Measurements from ENCODE around the gene DHRS11.

DHRS11 gene

GRCh38 chr17:36612323-36612722 lies 20.6 kb downstream of the DHRS11 start:
- no peaks in the 10 kb centered on the region for H3K9me3 Mint-ChIP-seq
- no peak for ATAC-seq (replicated peaks)
- peaks cover 3% of the 10 kb centered on the region for H3K36me3 Mint-ChIP-seq (ENCODE audit: insufficient read depth)
- no peak for DNase-seq
- H3K4me3 Mint-ChIP-seq = no peak overlapping the region
- H3K27ac Mint-ChIP-seq = no peak overlapping the region
- H3K4me1 Mint-ChIP-seq (ENCODE audit: low read depth in 2 of 2) = peaks cover 7% of the 10 kb centered on the region in 2 donors
- peaks cover 0 to 33% of the 10 kb centered on the region in 2 donors for H3K27me3 Mint-ChIP-seq

- Mint-ChIP-seq H3K4me1 (ENCODE audit: low read depth in 2 of 2) (peaks cover 3 to 7% of the 10 kb centered on the region in 2 donors), H3K27ac (no peak overlapping the region), H3K4me3 (no peak overlapping the region), H3K27me3 (peaks cover 0 to 42% of the 10 kb centered on the region in 2 donors), H3K9me3 (no peaks in the 10 kb centered on the region), H3K36me3 (ENCODE audit: insufficient read depth) (peaks cover 3% of the 10 kb centered on the region)
- DNase-seq (no peak), ATAC-seq (replicated peaks) (no peak)
Observed at GRCh38 chr17:36613155-36613554, 21.5 kb downstream of the DHRS11 start.

GRCh38 chr17:36614081-36614480 lies 22.4 kb downstream of the DHRS11 start:
- ATAC-seq (replicated peaks) (no peak), DNase-seq (no peak)
- Mint-ChIP-seq H3K4me3 (no peak overlapping the region), H3K27ac (no peak overlapping the region), H3K27me3 (peaks cover 0 to 42% of the 10 kb centered on the region in 2 donors), H3K36me3 (ENCODE audit: insufficient read depth) (no peaks in the 10 kb centered on the region), H3K9me3 (no peaks in the 10 kb centered on the region), H3K4me1 (ENCODE audit: low read depth in 2 of 2) (peaks cover 0 to 6% of the 10 kb centered on the region in 2 donors)

- Mint-ChIP-seq H3K4me1 (ENCODE audit: low read depth in 2 of 2) (peaks cover 0 to 3% of the 10 kb centered on the region in 2 donors), H3K4me3 (no peak overlapping the region), H3K9me3 (no peaks in the 10 kb centered on the region), H3K36me3 (ENCODE audit: insufficient read depth) (no peaks in the 10 kb centered on the region), H3K27ac (peak overlapping the region in 1 of 2 donors; percentile 4), H3K27me3 (peaks cover 0 to 42% of the 10 kb centered on the region in 2 donors)
- no peak for ATAC-seq (replicated peaks)
- DNase-seq = no peak
Observed at GRCh38 chr17:36614933-36615332, 23.3 kb downstream of the DHRS11 start.

GRCh38 chr17:36616061-36617029 lies 24.7 kb downstream of the DHRS11 start:
- DNase-seq (no peak), ATAC-seq (replicated peaks) (no peak)
- Mint-ChIP-seq H3K4me3 (no peak overlapping the region), H3K9me3 (no peaks in the 10 kb centered on the region), H3K4me1 (ENCODE audit: low read depth in 2 of 2) (peaks cover 0 to 3% of the 10 kb centered on the region in 2 donors), H3K27ac (no peak overlapping the region), H3K36me3 (ENCODE audit: insufficient read depth) (no peaks in the 10 kb centered on the region), H3K27me3 (peaks cover 0 to 42% of the 10 kb centered on the region in 2 donors)

GRCh38 chr17:36617773-36618172 lies 26.1 kb downstream of the DHRS11 start:
- H3K36me3 Mint-ChIP-seq (ENCODE audit: insufficient read depth) = no peaks in the 10 kb centered on the region
- H3K4me1 Mint-ChIP-seq (ENCODE audit: low read depth in 2 of 2) = peaks cover 0 to 6% of the 10 kb centered on the region in 2 donors
- no peak overlapping the region for H3K27ac Mint-ChIP-seq
- no peaks in the 10 kb centered on the region for H3K9me3 Mint-ChIP-seq
- peaks cover 0 to 42% of the 10 kb centered on the region in 2 donors for H3K27me3 Mint-ChIP-seq
- no peak overlapping the region for H3K4me3 Mint-ChIP-seq
- DNase-seq (no peak), ATAC-seq (replicated peaks) (no peak)

- H3K27ac Mint-ChIP-seq = peak overlapping the region in 1 of 2 donors; percentile 3
- H3K4me3 Mint-ChIP-seq = no peak overlapping the region
- no peak for DNase-seq
- no peaks in the 10 kb centered on the region for H3K9me3 Mint-ChIP-seq
- peaks cover 0 to 6% of the 10 kb centered on the region in 2 donors for H3K4me1 Mint-ChIP-seq (ENCODE audit: low read depth in 2 of 2)
- no peak for ATAC-seq (replicated peaks)
- no peaks in the 10 kb centered on the region for H3K36me3 Mint-ChIP-seq (ENCODE audit: insufficient read depth)
- H3K27me3 Mint-ChIP-seq = no peaks in the 10 kb centered on the region
Observed at GRCh38 chr17:36623281-36623680, 31.6 kb downstream of the DHRS11 start.

GRCh38 chr17:36625188-36625587 lies 33.5 kb downstream of the DHRS11 start:
- Mint-ChIP-seq H3K4me3 (no peak overlapping the region), H3K27ac (no peak overlapping the region), H3K9me3 (no peaks in the 10 kb centered on the region), H3K4me1 (ENCODE audit: low read depth in 2 of 2) (peaks cover 0 to 9% of the 10 kb centered on the region in 2 donors), H3K36me3 (ENCODE audit: insufficient read depth) (no peaks in the 10 kb centered on the region), H3K27me3 (peaks cover 0 to 11% of the 10 kb centered on the region in 2 donors)
- no peak for ATAC-seq (replicated peaks)
- DNase-seq = no peak

GRCh38 chr17:36627101-36627500 lies 35.4 kb downstream of the DHRS11 start:
- peaks cover 0 to 4% of the 10 kb centered on the region in 2 donors for H3K4me1 Mint-ChIP-seq (ENCODE audit: low read depth in 2 of 2)
- ATAC-seq (replicated peaks) (no peak), DNase-seq (no peak)

GRCh38 chr17:36628576-36628975 lies 36.9 kb downstream of the DHRS11 start:
- ATAC-seq (replicated peaks) (no peak), DNase-seq (no peak)
- Mint-ChIP-seq H3K9me3 (no peaks in the 10 kb centered on the region), H3K4me1 (ENCODE audit: low read depth in 2 of 2) (peaks cover 0 to 4% of the 10 kb centered on the region in 2 donors), H3K4me3 (no peak overlapping the region), H3K36me3 (ENCODE audit: insufficient read depth) (no peaks in the 10 kb centered on the region), H3K27ac (peak overlapping the region in 1 of 2 donors; percentile 28), H3K27me3 (peaks cover 15 to 43% of the 10 kb centered on the region in 2 donors)

More at GRCh38 chr17:36627101-36627500, 35.4 kb downstream of the DHRS11 start:
- no peaks in the 10 kb centered on the region for H3K36me3 Mint-ChIP-seq (ENCODE audit: insufficient read depth)
- H3K9me3 Mint-ChIP-seq = no peaks in the 10 kb centered on the region
- no peak overlapping the region for H3K4me3 Mint-ChIP-seq
- H3K27me3 Mint-ChIP-seq = peaks cover 7 to 28% of the 10 kb centered on the region in 2 donors
- no peak overlapping the region for H3K27ac Mint-ChIP-seq

- Mint-ChIP-seq H3K27me3 (peaks cover 15 to 50% of the 10 kb centered on the region in 2 donors), H3K4me3 (no peak overlapping the region), H3K4me1 (ENCODE audit: low read depth in 2 of 2) (peaks cover 0 to 4% of the 10 kb centered on the region in 2 donors), H3K27ac (no peak overlapping the region), H3K9me3 (no peaks in the 10 kb centered on the region), H3K36me3 (ENCODE audit: insufficient read depth) (no peaks in the 10 kb centered on the region)
- DNase-seq (peak; percentile 76 to 84 (median 80)), ATAC-seq (replicated peaks) (peak; percentile 83)
Observed at GRCh38 chr17:36629252-36629847, 37.7 kb downstream of the DHRS11 start.

GRCh38 chr17:36629970-36630502 lies 38.4 kb downstream of the DHRS11 start:
- H3K4me3 Mint-ChIP-seq = no peak overlapping the region
- DNase-seq (no peak), ATAC-seq (replicated peaks) (no peak)
- H3K27me3 Mint-ChIP-seq = peaks cover 21 to 57% of the 10 kb centered on the region in 2 donors
- no peak overlapping the region for H3K27ac Mint-ChIP-seq
- H3K4me1 Mint-ChIP-seq (ENCODE audit: low read depth in 2 of 2) = peaks cover 0 to 4% of the 10 kb centered on the region in 2 donors
- H3K36me3 Mint-ChIP-seq (ENCODE audit: insufficient read depth) = no peaks in the 10 kb centered on the region
- H3K9me3 Mint-ChIP-seq = no peaks in the 10 kb centered on the region

- no peaks in the 10 kb centered on the region for H3K9me3 Mint-ChIP-seq
- peaks cover 25 to 64% of the 10 kb centered on the region in 2 donors for H3K27me3 Mint-ChIP-seq
- no peaks in the 10 kb centered on the region for H3K36me3 Mint-ChIP-seq (ENCODE audit: insufficient read depth)
- H3K4me1 Mint-ChIP-seq (ENCODE audit: low read depth in 2 of 2) = peaks cover 0 to 4% of the 10 kb centered on the region in 2 donors
- no peak overlapping the region for H3K27ac Mint-ChIP-seq
- no peak for ATAC-seq (replicated peaks)
- no peak for DNase-seq
- no peak overlapping the region for H3K4me3 Mint-ChIP-seq
Observed at GRCh38 chr17:36631022-36631421, 39.3 kb downstream of the DHRS11 start.
